ENCODE data around the gene LAMC1. TPM values are rescaled to one million over a fixed set of nuclear protein-coding genes. Genes with fewer than 3 reads are reported as not detected.

LAMC1 gene
- total RNA-seq, 4 donors from 2014 or later: 288 to 318 (median 304) TPM

- DNase-seq (ENCODE audit: low spot score in 2 of 2): no peak
- WGBS, 2 donors: 90 to 96% methylated on average over 3 of the region's 3 CpGs
- Histone ChIP-seq H3K36me3 (peaks cover 4 to 91% (median 14%) of the 10 kb centered on the region in 3 donors), H3K4me3 (no peak overlapping the region), H3K9me3 (no peaks in the 10 kb centered on the region), H3K27me3 (no peaks in the 10 kb centered on the region), H3K4me1 (peaks cover 0 to 17% (median 8%) of the 10 kb centered on the region in 4 donors), H3K27ac (no peak overlapping the region)
- TF ChIP-seq, protein P1, sequence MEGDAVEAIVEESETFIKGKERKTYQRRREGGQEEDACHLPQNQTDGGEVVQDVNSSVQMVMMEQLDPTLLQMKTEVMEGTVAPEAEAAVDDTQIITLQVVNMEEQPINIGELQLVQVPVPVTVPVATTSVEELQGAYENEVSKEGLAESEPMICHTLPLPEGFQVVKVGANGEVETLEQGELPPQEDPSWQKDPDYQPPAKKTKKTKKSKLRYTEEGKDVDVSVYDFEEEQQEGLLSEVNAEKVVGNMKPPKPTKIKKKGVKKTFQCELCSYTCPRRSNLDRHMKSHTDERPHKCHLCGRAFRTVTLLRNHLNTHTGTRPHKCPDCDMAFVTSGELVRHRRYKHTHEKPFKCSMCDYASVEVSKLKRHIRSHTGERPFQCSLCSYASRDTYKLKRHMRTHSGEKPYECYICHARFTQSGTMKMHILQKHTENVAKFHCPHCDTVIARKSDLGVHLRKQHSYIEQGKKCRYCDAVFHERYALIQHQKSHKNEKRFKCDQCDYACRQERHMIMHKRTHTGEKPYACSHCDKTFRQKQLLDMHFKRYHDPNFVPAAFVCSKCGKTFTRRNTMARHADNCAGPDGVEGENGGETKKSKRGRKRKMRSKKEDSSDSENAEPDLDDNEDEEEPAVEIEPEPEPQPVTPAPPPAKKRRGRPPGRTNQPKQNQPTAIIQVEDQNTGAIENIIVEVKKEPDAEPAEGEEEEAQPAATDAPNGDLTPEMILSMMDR (IDR thresholded peaks at IDR 0.05): no peak
- TF ChIP-seq EP300 (IDR thresholded peaks at IDR 0.05): no peak
- no peak for TF ChIP-seq POLR2A (IDR thresholded peaks at IDR 0.05)
These were observed 98.4 kb downstream of the LAMC1 start for GRCh38 chr1:183121609-183122008.

DNA sequence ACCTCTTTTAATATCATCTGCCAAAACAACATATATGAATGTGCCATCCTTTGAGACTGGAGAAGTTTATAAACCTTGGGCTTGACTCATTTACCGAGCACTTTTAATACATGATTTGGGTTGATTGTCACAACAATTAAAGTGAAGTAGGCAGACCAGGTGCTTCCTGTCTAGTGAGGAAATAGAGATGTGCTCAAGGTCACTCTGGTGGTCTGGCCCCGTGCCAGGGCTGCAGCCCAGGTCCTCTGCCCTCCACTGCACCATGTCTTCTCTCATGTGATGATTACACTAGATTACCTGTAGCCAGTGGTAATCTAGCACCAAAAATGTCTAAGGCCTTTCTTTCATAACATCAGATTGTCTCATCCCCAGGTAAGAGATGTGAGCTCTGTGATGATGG, 101.0 kb downstream of the LAMC1 start:
- Histone ChIP-seq H3K36me3 (peaks cover 4 to 91% (median 5%) of the 10 kb centered on the region in 3 donors), H3K4me1 (peaks cover 0 to 27% (median 10%) of the 10 kb centered on the region in 4 donors), H3K27me3 (no peaks in the 10 kb centered on the region), H3K27ac (peak overlapping the region in 1 of 4 donors; percentile 60), H3K9me3 (no peaks in the 10 kb centered on the region), H3K4me3 (no peak overlapping the region)
- no peak for TF ChIP-seq EP300 (IDR thresholded peaks at IDR 0.05)
- no peak for TF ChIP-seq POLR2A (IDR thresholded peaks at IDR 0.05)
- TF ChIP-seq, protein P1 (IDR thresholded peaks at IDR 0.05): no peak
- no peak for DNase-seq (ENCODE audit: low spot score in 2 of 2)
- 66 to 73% methylated on average over 2 of the region's 2 CpGs for WGBS, 2 donors

DNA sequence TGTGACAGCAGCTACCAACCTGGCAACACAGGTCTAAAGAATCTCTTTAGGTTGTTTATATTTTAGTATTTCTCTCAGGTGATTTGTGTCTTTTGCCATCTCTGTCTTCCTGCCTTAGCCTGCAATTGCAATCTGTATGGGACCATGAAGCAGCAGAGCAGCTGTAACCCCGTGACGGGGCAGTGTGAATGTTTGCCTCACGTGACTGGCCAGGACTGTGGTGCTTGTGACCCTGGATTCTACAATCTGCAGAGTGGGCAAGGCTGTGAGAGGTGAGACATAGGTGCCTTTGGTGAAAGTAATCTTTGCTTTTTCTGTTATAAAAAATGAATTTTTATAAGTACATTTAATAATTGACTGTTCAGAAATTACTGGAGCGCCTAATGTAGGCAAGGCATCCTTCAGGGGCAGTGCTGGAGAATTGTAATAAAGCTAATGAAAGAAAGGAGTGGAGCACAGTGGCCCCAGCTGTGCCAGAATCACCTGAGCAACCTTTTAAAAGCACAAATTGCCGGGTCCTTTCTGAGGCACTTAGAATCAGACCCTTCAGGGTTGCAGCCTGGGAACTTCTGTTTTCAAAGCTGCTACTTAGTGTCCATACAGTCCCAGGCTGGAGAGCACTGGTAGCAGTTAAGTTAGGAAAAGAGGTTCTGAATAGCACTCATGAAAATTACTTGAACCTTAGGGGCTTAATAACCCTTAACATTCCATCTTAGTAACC, 102.2 kb downstream of the LAMC1 start:
- no peak for DNase-seq (ENCODE audit: low spot score in 2 of 2)
- TF ChIP-seq POLR2A (IDR thresholded peaks at IDR 0.05) (no peak), EP300 (IDR thresholded peaks at IDR 0.05) (no peak)
- TF ChIP-seq, protein P1 (IDR thresholded peaks at IDR 0.05): no peak
- Histone ChIP-seq H3K27me3 (no peaks in the 10 kb centered on the region), H3K4me3 (no peak overlapping the region), H3K27ac (peak overlapping the region in 3 of 4 donors; percentile 42 to 75 (median 61)), H3K9me3 (no peaks in the 10 kb centered on the region), H3K4me1 (peaks cover 0 to 27% (median 10%) of the 10 kb centered on the region in 4 donors), H3K36me3 (peaks cover 4 to 92% (median 5%) of the 10 kb centered on the region in 3 donors)
- 69 to 75% methylated on average over 5 of the region's 5 CpGs for WGBS, 2 donors

DNA sequence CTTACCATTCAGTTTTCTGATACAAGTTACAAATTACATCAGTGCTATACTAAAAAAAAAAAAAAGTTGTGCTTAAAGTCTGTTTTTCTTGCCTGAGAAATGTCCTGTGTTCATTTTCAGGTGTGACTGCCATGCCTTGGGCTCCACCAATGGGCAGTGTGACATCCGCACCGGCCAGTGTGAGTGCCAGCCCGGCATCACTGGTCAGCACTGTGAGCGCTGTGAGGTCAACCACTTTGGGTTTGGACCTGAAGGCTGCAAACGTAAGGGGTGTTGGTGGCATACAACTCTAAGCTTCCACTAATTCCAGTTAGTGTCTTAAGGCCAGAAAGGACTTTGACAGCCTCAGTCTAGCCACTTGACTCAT, 102.8 kb downstream of the LAMC1 start:
- peak overlapping the region in 3 of 4 donors; percentile 42 to 75 (median 61) for H3K27ac ChIP-seq
- peaks cover 0 to 27% (median 10%) of the 10 kb centered on the region in 4 donors for H3K4me1 ChIP-seq
- no peak overlapping the region for H3K4me3 ChIP-seq
- H3K36me3 ChIP-seq: peaks cover 4 to 92% (median 5%) of the 10 kb centered on the region in 3 donors
- H3K9me3 ChIP-seq: no peaks in the 10 kb centered on the region
- WGBS, 2 donors: 84 to 92% methylated on average over 5 of the region's 5 CpGs
- no peaks in the 10 kb centered on the region for H3K27me3 ChIP-seq
- no peak for DNase-seq (ENCODE audit: low spot score in 2 of 2)
- TF ChIP-seq POLR2A (IDR thresholded peaks at IDR 0.05): no peak

- Histone ChIP-seq H3K4me3 (no peak overlapping the region), H3K27me3 (no peaks in the 10 kb centered on the region), H3K36me3 (peaks cover 4 to 90% (median 5%) of the 10 kb centered on the region in 3 donors), H3K27ac (peak overlapping the region in 3 of 4 donors; percentile 34 to 75 (median 61)), H3K9me3 (no peaks in the 10 kb centered on the region), H3K4me1 (peaks cover 0 to 27% (median 10%) of the 10 kb centered on the region in 4 donors)
- 23 to 31% methylated on average over 1 of the region's 1 CpG for WGBS, 2 donors
- no peak for DNase-seq (ENCODE audit: low spot score in 2 of 2)
- TF ChIP-seq EP300 (IDR thresholded peaks at IDR 0.05) (no peak), POLR2A (IDR thresholded peaks at IDR 0.05) (no peak)
- TF ChIP-seq, protein P1 (IDR thresholded peaks at IDR 0.05): no peak
These were observed 103.3 kb downstream of the LAMC1 start for GRCh38 chr1:183126528-183126927.

Measured in tibial nerve (tissue), 4 donors.